ENCODE measurements around the gene TMEM254. TPM values are rescaled to one million over a fixed set of nuclear protein-coding genes. Genes with fewer than 3 reads are reported as not detected.
"Not testable (repeated sequence)": the region's sequence is repeated elsewhere in the genome, so short reads cannot be mapped to it uniquely, and the experiment has no call there.

The TMEM254 gene
- total and polyA plus RNA-seq, 9 donors = 9.3 to 55.7 (median 12.0) TPM

GRCh38 chr10:80131499-80131901, 53.0 kb downstream of the TMEM254 start:
- no peaks in the 10 kb centered on the region for H3K4me1 ChIP-seq (ENCODE audit: insufficient read depth)
- no peak overlapping the region for H3K27ac ChIP-seq
- H3K4me3 ChIP-seq = no peak overlapping the region
- no peaks in the 10 kb centered on the region for H3K27me3 ChIP-seq
- intact Hi-C loops (cut with DNase I) = loop anchor here in 1 of 4 donors (10.0 kb wide), 1 partner anchor 57 kb away; the partner anchor contains the start of gene TMEM254
- TF ChIP-seq EP300 (IDR thresholded peaks at IDR 0.05) = no peak
- TF ChIP-seq CTCF (IDR thresholded peaks at IDR 0.05) = no peak
- no peak for TF ChIP-seq POLR2A (IDR thresholded peaks at IDR 0.05)
- DNase-seq = no peak
- no peaks in the 10 kb centered on the region for H3K9me3 ChIP-seq
- WGBS, 3 donors = 73 to 84% (median 81%) methylated on average over 6 of the region's 6 CpGs
- no peaks in the 10 kb centered on the region for H3K36me3 ChIP-seq

DNA sequence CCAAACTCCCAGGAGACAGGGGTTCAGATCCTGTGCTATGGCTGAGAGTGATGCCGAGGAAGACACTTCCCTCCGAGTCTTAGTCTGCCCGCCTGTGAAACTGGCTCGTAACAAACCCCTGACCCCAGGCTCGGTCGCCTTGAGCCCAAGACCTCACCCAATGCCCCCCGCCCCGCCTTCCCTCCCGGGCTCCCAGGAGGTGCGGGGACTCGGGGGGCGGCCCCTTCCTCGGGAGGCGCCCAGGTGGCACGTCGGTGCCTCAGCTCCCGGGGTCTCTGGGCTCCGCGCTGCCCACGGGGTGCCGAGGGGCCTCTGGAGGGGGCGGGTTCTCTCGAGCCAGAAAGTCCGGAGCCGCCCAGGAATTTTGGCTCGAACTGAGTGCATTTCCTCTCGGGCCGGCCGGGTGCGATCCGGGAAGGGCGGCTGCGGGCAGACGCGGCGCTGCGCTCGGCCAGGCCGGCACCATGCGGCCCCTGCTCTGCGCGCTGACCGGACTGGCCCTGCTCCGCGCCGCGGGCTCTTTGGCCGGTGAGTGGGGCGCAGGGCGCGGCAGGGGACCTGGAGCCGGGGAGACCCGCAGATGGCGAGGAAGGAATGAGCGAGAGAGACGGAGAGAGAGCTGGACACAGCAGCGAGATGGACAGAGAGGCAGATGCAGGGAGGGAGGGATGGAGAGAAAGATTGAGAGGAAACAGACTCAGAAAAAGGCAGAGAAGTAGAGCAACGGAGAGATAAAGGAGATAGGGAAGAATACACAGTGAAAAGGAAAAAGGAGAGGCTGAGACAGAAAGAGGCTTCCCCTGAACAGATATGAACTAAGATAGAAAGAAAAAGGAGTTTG, 54.1 kb downstream of the TMEM254 start, which contains the start of gene PLAC9:
PLAC9 (plus strand) TSS at position 432 of the 841 bp plus-strand sequence; CDS start at position 465, 33 bp downstream.
- Histone ChIP-seq H3K27ac (peak within 1 kb of the TSS; percentile 23 to 49), H3K4me1 (ENCODE audit: insufficient read depth) (no peaks in the 10 kb centered on the region), H3K27me3 (no peaks in the 10 kb centered on the region), H3K9me3 (no peaks in the 10 kb centered on the region), H3K36me3 (no peaks in the 10 kb centered on the region), H3K4me3 (peak within 1 kb of the TSS; percentile 30)
- intact Hi-C loops (cut with DNase I) = loop anchor here in 1 of 4 donors (10.0 kb wide), 1 partner anchor 58 kb away; the partner anchor contains the start of gene TMEM254
- no peak for TF ChIP-seq EP300 (IDR thresholded peaks at IDR 0.05)
- no peak for TF ChIP-seq POLR2A (IDR thresholded peaks at IDR 0.05)
- no peak for TF ChIP-seq CTCF (IDR thresholded peaks at IDR 0.05)
- peak; percentile 30 to 66 (median 44) for DNase-seq
- WGBS, 3 donors = 1 to 3% (median 1%) methylated on average over 42 to 58 of the region's 58 CpGs

GRCh38 chr10:80133206-80133605, 54.7 kb downstream of the TMEM254 start:
- WGBS, 3 donors = 31 to 41% (median 38%) methylated on average over 6 of the region's 6 CpGs
- intact Hi-C loops (cut with DNase I) = loop anchor here in 1 of 4 donors (10.0 kb wide), 1 partner anchor 58 kb away; the partner anchor contains the start of gene TMEM254
- H3K27ac ChIP-seq = no peak overlapping the region
- TF ChIP-seq EP300 (IDR thresholded peaks at IDR 0.05) = no peak
- no peak for TF ChIP-seq POLR2A (IDR thresholded peaks at IDR 0.05)
- no peak for TF ChIP-seq CTCF (IDR thresholded peaks at IDR 0.05)
- peak in 1 of 5 donors; percentile 40 for DNase-seq
- no peak overlapping the region for H3K4me3 ChIP-seq
- H3K36me3 ChIP-seq = no peaks in the 10 kb centered on the region
- no peaks in the 10 kb centered on the region for H3K9me3 ChIP-seq
- no peaks in the 10 kb centered on the region for H3K4me1 ChIP-seq (ENCODE audit: insufficient read depth)
- no peaks in the 10 kb centered on the region for H3K27me3 ChIP-seq

- H3K4me3 ChIP-seq; H3K9me3 ChIP-seq; H3K36me3 ChIP-seq; H3K27ac ChIP-seq; H3K4me1 ChIP-seq (ENCODE audit: insufficient read depth); H3K27me3 ChIP-seq; DNase-seq: not testable (repeated sequence)
- intact Hi-C loops (cut with DNase I) = loop anchor here in 1 of 4 donors (10.0 kb wide), 1 partner anchor 59 kb away; the partner anchor contains the start of gene TMEM254
- WGBS, 3 donors = 76 to 92% (median 80%) methylated on average over 9 of the region's 9 CpGs
Observed at GRCh38 chr10:80133687-80134086, 55.2 kb downstream of the TMEM254 start.
